Measurements from ENCODE around the gene IRX2. TPM values are rescaled to one million over a fixed set of nuclear protein-coding genes. Genes with fewer than 3 reads are reported as not detected.

The IRX2 gene
- total RNA-seq, 4 donors from 2014 or later = 2.2 to 4.3 (median 3.2) TPM

- no peak for TF ChIP-seq CTCF (IDR thresholded peaks at IDR 0.05; ENCODE audit: low read depth)
Measured at GRCh38 chr5:2750758-2751464, 566 bp downstream of the IRX2 start.

- no peak for TF ChIP-seq CTCF (IDR thresholded peaks at IDR 0.05; ENCODE audit: low read depth)
Measured at GRCh38 chr5:2750026-2750757, 1.3 kb downstream of the IRX2 start.

GRCh38 chr5:2749514-2750025 lies 1.9 kb downstream of the IRX2 start:
- TF ChIP-seq CTCF (IDR thresholded peaks at IDR 0.05; ENCODE audit: low read depth) = no peak

GRCh38 chr5:2748861-2749513 lies 2.5 kb downstream of the IRX2 start:
- no peak for TF ChIP-seq CTCF (IDR thresholded peaks at IDR 0.05; ENCODE audit: low read depth)

GRCh38 chr5:2748179-2748860 lies 3.2 kb downstream of the IRX2 start:
- no peak for TF ChIP-seq CTCF (IDR thresholded peaks at IDR 0.05; ENCODE audit: low read depth)

GRCh38 chr5:2747363-2748162 lies 3.9 kb downstream of the IRX2 start:
- TF ChIP-seq CTCF (IDR thresholded peaks at IDR 0.05; ENCODE audit: low read depth) = no peak

Data from subcutaneous adipose tissue (tissue), 4 donors.